ENCODE data around the gene SPTLC3. TPM values are rescaled to one million over a fixed set of nuclear protein-coding genes. Genes with fewer than 3 reads are reported as not detected.

The SPTLC3 gene
- total RNA-seq, 1 donor from 2014 or later = 27.0 TPM

DNA sequence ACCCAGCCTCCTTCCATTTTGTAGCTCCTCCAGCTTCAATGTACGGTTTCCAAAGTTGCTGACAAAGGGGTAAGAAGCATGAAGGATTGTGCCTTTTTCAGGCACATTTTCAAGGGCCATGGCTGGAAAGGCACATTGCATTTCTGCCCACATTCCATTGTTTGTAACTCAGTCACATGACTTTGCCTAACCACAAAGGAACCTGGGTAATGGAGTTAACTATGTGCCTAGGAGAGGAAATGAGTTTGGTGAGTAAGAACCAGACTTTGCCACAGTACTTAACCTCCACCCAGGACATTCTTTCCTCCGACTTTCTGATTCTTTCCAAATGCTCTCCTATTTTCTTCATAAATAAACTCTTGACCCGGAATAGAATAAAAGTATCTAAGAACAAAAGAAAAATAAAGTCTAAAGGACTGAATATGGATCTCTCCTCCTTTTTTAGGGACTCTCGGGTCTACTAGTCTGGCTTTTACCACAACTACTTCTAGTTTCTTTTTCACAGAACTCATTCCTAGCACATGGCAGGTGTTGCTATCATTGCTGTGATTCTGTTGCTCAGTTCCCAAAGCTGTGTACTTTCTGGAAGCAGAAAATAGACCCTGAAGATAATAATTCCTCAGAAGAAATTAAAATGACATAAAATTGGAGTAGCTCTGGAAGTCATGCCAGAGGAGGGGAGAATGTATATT is 130.8 kb downstream of the SPTLC3 start:
- H3K36me3 Mint-ChIP-seq = peaks cover 17% of the 10 kb centered on the region
- no peak overlapping the region for H3K4me3 Mint-ChIP-seq
- no peak for DNase-seq (ENCODE audit: low spot score in 2 of 2, unreplicated experiment in 2 of 2)
- no peak for TF ChIP-seq CTCF (IDR thresholded peaks at IDR 0.05; ENCODE audit: unreplicated experiment)
- H3K27ac Mint-ChIP-seq = no peak overlapping the region
- no peaks in the 10 kb centered on the region for H3K27me3 Mint-ChIP-seq (ENCODE audit: low read depth)
- peaks cover 19% of the 10 kb centered on the region for H3K4me1 Mint-ChIP-seq
- H3K9me3 Mint-ChIP-seq = peaks cover 8% of the 10 kb centered on the region

DNA sequence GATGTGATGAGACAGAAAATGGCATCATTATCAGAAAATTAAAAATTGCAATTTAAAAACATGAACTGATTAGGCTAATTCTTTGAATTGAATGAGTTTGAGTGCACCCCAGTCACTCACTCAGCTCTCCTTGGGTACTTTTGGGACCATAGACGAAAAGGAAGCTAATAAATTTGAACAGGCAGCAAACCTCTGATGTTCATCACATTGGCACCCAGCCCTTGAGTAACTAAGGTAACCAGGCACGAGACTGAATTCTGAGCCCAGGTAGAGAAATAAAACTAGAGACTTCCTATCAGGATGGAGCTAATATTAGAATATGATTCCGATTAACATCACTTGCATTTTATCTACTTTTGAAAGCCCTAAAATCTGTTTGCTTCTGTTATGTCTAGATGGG is 131.4 kb downstream of the SPTLC3 start:
- Mint-ChIP-seq H3K9me3 (peaks cover 11% of the 10 kb centered on the region), H3K4me1 (peaks cover 19% of the 10 kb centered on the region), H3K36me3 (peaks cover 20% of the 10 kb centered on the region), H3K27me3 (ENCODE audit: low read depth) (no peaks in the 10 kb centered on the region), H3K27ac (no peak overlapping the region), H3K4me3 (no peak overlapping the region)
- no peak for DNase-seq (ENCODE audit: low spot score in 2 of 2, unreplicated experiment in 2 of 2)
- no peak for TF ChIP-seq CTCF (IDR thresholded peaks at IDR 0.05; ENCODE audit: unreplicated experiment)

DNA sequence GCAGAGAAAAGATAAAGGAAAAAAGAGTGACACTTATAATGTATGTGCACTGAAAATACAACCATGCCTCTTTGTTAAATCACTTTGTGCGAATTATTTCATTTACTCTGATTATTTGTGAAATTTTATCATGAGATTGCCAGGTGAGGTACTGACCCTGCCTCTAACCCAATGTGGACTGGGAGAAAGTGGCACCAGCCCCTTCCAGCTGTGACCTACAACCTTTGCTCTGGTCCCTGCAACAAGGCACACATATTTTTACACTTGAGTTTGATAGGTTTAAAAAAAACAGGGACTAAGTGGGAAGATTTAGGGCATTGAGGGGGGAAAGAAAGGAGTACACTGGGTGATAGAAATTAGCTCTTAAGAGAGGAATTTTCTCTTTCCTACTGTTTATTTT is 132.0 kb downstream of the SPTLC3 start:
- Mint-ChIP-seq H3K4me1 (peaks cover 19% of the 10 kb centered on the region), H3K27ac (peak overlapping the region; percentile 77), H3K27me3 (ENCODE audit: low read depth) (no peaks in the 10 kb centered on the region), H3K9me3 (peaks cover 12% of the 10 kb centered on the region), H3K4me3 (no peak overlapping the region), H3K36me3 (peaks cover 21% of the 10 kb centered on the region)
- DNase-seq (ENCODE audit: low spot score in 2 of 2, unreplicated experiment in 2 of 2) = no peak
- TF ChIP-seq CTCF (IDR thresholded peaks at IDR 0.05; ENCODE audit: unreplicated experiment) = no peak

DNA sequence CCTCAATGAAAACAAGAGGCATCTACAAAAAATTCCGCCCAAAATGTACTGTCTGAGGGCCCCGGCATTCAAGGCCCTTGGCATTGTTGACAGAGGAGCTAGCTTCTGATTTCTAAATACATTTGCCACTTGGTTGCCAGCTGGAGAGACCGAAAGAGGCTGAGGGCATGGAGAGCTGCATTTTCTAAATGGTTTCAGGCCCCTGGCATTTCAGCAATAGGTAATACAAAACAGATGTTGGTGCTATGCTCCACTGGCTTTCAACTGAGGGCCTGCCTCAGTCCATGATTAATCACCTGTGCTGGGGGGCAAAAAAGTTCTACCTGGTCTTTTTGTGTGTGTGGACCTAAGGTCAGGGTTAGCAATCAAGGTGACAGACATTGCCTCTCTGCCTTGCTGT is 132.8 kb downstream of the SPTLC3 start:
- no peak for DNase-seq (ENCODE audit: low spot score in 2 of 2, unreplicated experiment in 2 of 2)
- Mint-ChIP-seq H3K9me3 (peaks cover 12% of the 10 kb centered on the region), H3K36me3 (peaks cover 23% of the 10 kb centered on the region), H3K4me3 (no peak overlapping the region), H3K4me1 (peaks cover 19% of the 10 kb centered on the region), H3K27ac (peak overlapping the region; percentile 77), H3K27me3 (ENCODE audit: low read depth) (no peaks in the 10 kb centered on the region)
- TF ChIP-seq CTCF (IDR thresholded peaks at IDR 0.05; ENCODE audit: unreplicated experiment) = no peak

DNA sequence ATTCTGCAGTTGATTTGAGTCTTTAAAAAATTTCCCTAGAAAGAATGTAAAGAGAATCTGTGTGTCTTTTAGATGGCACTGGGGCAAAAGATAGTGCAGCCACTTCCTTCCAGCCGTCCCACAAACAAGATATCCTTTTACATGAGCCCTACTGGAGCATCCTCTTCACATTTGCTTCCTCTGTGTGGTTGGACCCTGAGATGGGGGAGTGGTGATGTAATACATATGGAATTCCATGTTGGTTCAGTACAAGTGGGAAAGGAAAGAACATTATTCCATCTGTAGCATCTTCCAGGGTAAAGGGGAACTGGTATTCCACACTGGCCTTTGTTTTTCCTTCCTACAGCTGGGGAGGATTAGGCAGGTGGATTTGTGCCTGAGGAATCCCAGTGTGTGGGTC is 133.4 kb downstream of the SPTLC3 start:
- Mint-ChIP-seq H3K36me3 (peaks cover 25% of the 10 kb centered on the region), H3K4me3 (no peak overlapping the region), H3K27me3 (ENCODE audit: low read depth) (no peaks in the 10 kb centered on the region), H3K9me3 (peaks cover 12% of the 10 kb centered on the region), H3K27ac (peak overlapping the region; percentile 53), H3K4me1 (peaks cover 22% of the 10 kb centered on the region)
- no peak for TF ChIP-seq CTCF (IDR thresholded peaks at IDR 0.05; ENCODE audit: unreplicated experiment)
- DNase-seq (ENCODE audit: low spot score in 2 of 2, unreplicated experiment in 2 of 2) = no peak
